CD14-positive monocyte (primary cell): ENCODE results near the gene DDC. TPM values are rescaled to one million over a fixed set of nuclear protein-coding genes. Genes with fewer than 3 reads are reported as not detected.

Experiments used
- DNase-seq, 3 donors: peaks; one replicate each; pipeline ENCODE4 v3.0.0-alpha.2; 2011 to 2022
- H2AFZ ChIP-seq: 2 replicates; pipeline ENCODE4 v1.6.0; 2012; ENCODE audit warnings: mild to moderate bottlenecking, low read depth, low read length, inconsistent platforms; ENCODE audit not compliant: insufficient read depth, poor library complexity, severe bottlenecking
- H3K27ac ChIP-seq, 2 donors: 1 replicate in 1 of 2; 2 replicates in 1 of 2; pipeline ENCODE4 v1.5.1; 2012 to 2013; ENCODE audit warnings: low read length in 2 of 2, control low read depth in 1 of 2, inconsistent platforms in 1 of 2, low read depth in 1 of 2, mild to moderate bottlenecking in 1 of 2
- H3K27me3 ChIP-seq, 2 donors: one replicate each; pipeline versions ENCODE4 v1.6.0 to v1.6.1; 2011 to 2013; ENCODE audit warnings: low read length in 2 of 2; ENCODE audit not compliant: control insufficient read depth in 2 of 2, insufficient read depth in 2 of 2
- H3K36me3 ChIP-seq, 2 donors: replicated peaks in 1 of 2; 1 replicate in 1 of 2; 2 replicates in 1 of 2; pipeline versions ENCODE4 v1.5.1 to v1.6.1; 2012 to 2013; ENCODE audit warnings: low read length in 2 of 2, control low read depth in 1 of 2, inconsistent platforms in 1 of 2, mild to moderate bottlenecking in 1 of 2; ENCODE audit not compliant: insufficient read depth in 2 of 2, control insufficient read depth in 1 of 2
- H3K4me1 ChIP-seq, 2 donors: 1 replicate in 1 of 2; 2 replicates in 1 of 2; pipeline versions ENCODE4 v1.5.1 to v1.6.1; 2012 to 2013; ENCODE audit warnings: low read length in 2 of 2, control low read depth in 1 of 2, inconsistent platforms in 1 of 2, mild to moderate bottlenecking in 1 of 2, moderate library complexity in 1 of 2; ENCODE audit not compliant: insufficient read depth in 2 of 2, control insufficient read depth in 1 of 2
- H3K4me2 ChIP-seq: replicated peaks from 2 replicates; pipeline ENCODE3; 2012; ENCODE audit warnings: low read length, moderate library complexity, mild to moderate bottlenecking; ENCODE audit not compliant: poor library complexity, severe bottlenecking; ENCODE audit errors: extremely low read depth
- H3K4me3 ChIP-seq, 3 experiments: fragments of 200-600 bp in 1 of 3; sonication (generic) in 1 of 3; replicated peaks in 1 of 3; 1 replicate in 2 of 3; 2 replicates in 1 of 3; pipeline ENCODE4 v1.5.1; 2011 to 2013; ENCODE audit warnings: low read length in 3 of 3, mild to moderate bottlenecking in 3 of 3, control low read depth in 2 of 3, low read depth in 2 of 3, inconsistent platforms in 1 of 3, moderate library complexity in 1 of 3
- H3K79me2 ChIP-seq: 2 replicates; pipeline ENCODE4 v1.6.0; 2012; ENCODE audit warnings: mild to moderate bottlenecking, control low read depth, inconsistent platforms, low read length, moderate library complexity; ENCODE audit not compliant: insufficient read depth
- H3K9ac ChIP-seq: 2 replicates; pipeline ENCODE4 v1.6.0; 2017; ENCODE audit warnings: low read length, mild to moderate bottlenecking; ENCODE audit not compliant: insufficient read depth, poor library complexity, severe bottlenecking
- H3K9me3 ChIP-seq, 2 donors: replicated peaks in 1 of 2; 1 replicate in 1 of 2; 2 replicates in 1 of 2; pipeline versions ENCODE4 v1.5.1 to v1.6.1; 2012 to 2013; ENCODE audit warnings: low read length in 2 of 2, control low read depth in 1 of 2; ENCODE audit not compliant: control insufficient read depth in 1 of 2, insufficient read depth in 1 of 2
- H4K20me1 ChIP-seq: 2 replicates; pipeline ENCODE4 v1.6.0; 2012; ENCODE audit warnings: mild to moderate bottlenecking, low read length, control low read depth, moderate library complexity; ENCODE audit not compliant: insufficient read depth
- H3K27ac Mint-ChIP-seq, 7 donors: one replicate each; pipeline ENCODE4 v1.8.0; 2020; ENCODE audit warnings: mild to moderate bottlenecking in 7 of 7, mixed read lengths in 7 of 7, moderate library complexity in 6 of 7, inconsistent platforms in 2 of 7
- H3K27me3 Mint-ChIP-seq, 3 donors: one replicate each; pipeline ENCODE4 v1.8.0; 2021 to 2022; ENCODE audit warnings: low read depth in 3 of 3, mild to moderate bottlenecking in 3 of 3, mixed read lengths in 3 of 3, moderate library complexity in 3 of 3, inconsistent platforms in 1 of 3
- H3K36me3 Mint-ChIP-seq, 2 donors: one replicate each; pipeline ENCODE4 v1.8.0; 2020; ENCODE audit warnings: mixed read lengths in 2 of 2, inconsistent platforms in 1 of 2, mild to moderate bottlenecking in 1 of 2
- H3K4me1 Mint-ChIP-seq: one replicate; pipeline ENCODE4 v1.8.0; 2020; ENCODE audit warnings: mild to moderate bottlenecking, mixed read lengths
- H3K4me3 Mint-ChIP-seq, 2 donors: one replicate each; pipeline ENCODE4 v1.8.0; 2020; ENCODE audit warnings: mild to moderate bottlenecking in 2 of 2, mixed read lengths in 2 of 2, moderate library complexity in 1 of 2
- H3K9me3 Mint-ChIP-seq, 7 donors: one replicate each; pipeline ENCODE4 v1.8.0; 2020 to 2022; ENCODE audit warnings: mixed read lengths in 7 of 7, mild to moderate bottlenecking in 6 of 7, moderate library complexity in 6 of 7, inconsistent platforms in 2 of 7
- CTCF ChIP-seq: fragments of 200-600 bp; IDR thresholded peaks from one replicate; pipeline ENCODE4 v1.8.0; 2022; ENCODE audit warnings: antibody characterized with exemption, mild to moderate bottlenecking
- WGBS: methylation state at CpG from one replicate; pipeline ENCODE4 v1.1.5; 2013; ENCODE audit warnings: missing lambda C conversion rate; ENCODE audit not compliant: insufficient coverage; 5-methylcytosine and 5-hydroxymethylcytosine counted together
- intact Hi-C, 2 donors: fragments of 100-400 bp; cut with micrococcal nuclease; formaldehyde crosslinking; loops; one replicate each; pipeline versions ENCODE4 v1.15.0 to v1.15.1; 2023
- polyA plus RNA-seq, 3 donors: library from polyadenylated mRNA; depleted of rRNA in 1 of 3; unstranded in 2 of 3; stranded (reverse) in 1 of 3; fragments of 300-500 nt in 2 of 3; fragments of >200 nt in 1 of 3; fragmentation: Illumina TruSeq in 2 of 3; gene quantifications; 1 replicate in 2 of 3; 2 replicates in 1 of 3; pipeline ENCODE4 v1.2.3, GENCODE V29; 2012 to 2021

Gene DDC
- polyA plus RNA-seq, 3 donors, result not detected

GRCh38 chr7:50596484-50596883 is 31.3 kb upstream of the DDC start:
- no peaks in the 10 kb centered on the region for H4K20me1 ChIP-seq
- no peak overlapping the region for H3K27ac ChIP-seq
- peaks cover 11% of the 10 kb centered on the region in 2 donors for H3K36me3 Mint-ChIP-seq
- peaks cover 12% of the 10 kb centered on the region for H3K4me1 Mint-ChIP-seq
- no peak overlapping the region for H3K4me2 ChIP-seq
- no peak for DNase-seq
- no peak overlapping the region for H3K4me3 Mint-ChIP-seq
- no peak for TF ChIP-seq CTCF
- no peak overlapping the region for H3K9ac ChIP-seq
- H3K27ac Mint-ChIP-seq, result no peak overlapping the region
- H3K4me3 ChIP-seq, result no peak overlapping the region
- H3K4me1 ChIP-seq, result peaks cover 6 to 9% of the 10 kb centered on the region in 2 donors
- peaks cover 0 to 5% (median 2%) of the 10 kb centered on the region in 3 donors for H3K27me3 Mint-ChIP-seq
- H3K79me2 ChIP-seq, result no peaks in the 10 kb centered on the region
- no peaks in the 10 kb centered on the region for H3K27me3 ChIP-seq
- intact Hi-C loops, result no loop called here
- H3K9me3 ChIP-seq, result no peaks in the 10 kb centered on the region
- H3K9me3 Mint-ChIP-seq, result peaks cover 0 to 1% (median 0%) of the 10 kb centered on the region in 7 donors
- H3K36me3 ChIP-seq, result no peaks in the 10 kb centered on the region
- no peak overlapping the region for H2AFZ ChIP-seq
- WGBS, result no CpG with 5 or more reads among the region's 4 CpGs

- Mint-ChIP-seq H3K9me3 (peaks cover 0 to 3% (median 0%) of the 10 kb centered on the region in 7 donors), H3K27ac (no peak overlapping the region), H3K27me3 (peaks cover 0 to 5% (median 2%) of the 10 kb centered on the region in 3 donors), H3K4me1 (peaks cover 12% of the 10 kb centered on the region), H3K4me3 (no peak overlapping the region), H3K36me3 (peaks cover 11% of the 10 kb centered on the region in 2 donors)
- Histone ChIP-seq H3K4me2 (no peak overlapping the region), H4K20me1 (no peaks in the 10 kb centered on the region), H3K36me3 (no peaks in the 10 kb centered on the region), H3K4me1 (peaks cover 6 to 9% of the 10 kb centered on the region in 2 donors), H3K4me3 (no peak overlapping the region), H2AFZ (no peak overlapping the region), H3K27ac (no peak overlapping the region), H3K9me3 (no peaks in the 10 kb centered on the region), H3K79me2 (no peaks in the 10 kb centered on the region), H3K9ac (no peak overlapping the region), H3K27me3 (no peaks in the 10 kb centered on the region)
- 100% methylated on average over 1 of the region's 5 CpGs for WGBS
- intact Hi-C loops, result no loop called here
- DNase-seq, result no peak
- no peak for TF ChIP-seq CTCF
Measured at GRCh38 chr7:50595491-50596102, 30.4 kb upstream of the DDC start.
